GM19193 (cell line): ENCODE measurements around the gene HERPUD1.

Experiments
- POLR2A ChIP-seq: IDR thresholded peaks from 4 replicates; pipeline ENCODE4 v1.6.1; 2011; ENCODE audit not compliant: insufficient read depth, insufficient read length; ENCODE audit errors: extremely low read depth

HERPUD1 gene

DNA sequence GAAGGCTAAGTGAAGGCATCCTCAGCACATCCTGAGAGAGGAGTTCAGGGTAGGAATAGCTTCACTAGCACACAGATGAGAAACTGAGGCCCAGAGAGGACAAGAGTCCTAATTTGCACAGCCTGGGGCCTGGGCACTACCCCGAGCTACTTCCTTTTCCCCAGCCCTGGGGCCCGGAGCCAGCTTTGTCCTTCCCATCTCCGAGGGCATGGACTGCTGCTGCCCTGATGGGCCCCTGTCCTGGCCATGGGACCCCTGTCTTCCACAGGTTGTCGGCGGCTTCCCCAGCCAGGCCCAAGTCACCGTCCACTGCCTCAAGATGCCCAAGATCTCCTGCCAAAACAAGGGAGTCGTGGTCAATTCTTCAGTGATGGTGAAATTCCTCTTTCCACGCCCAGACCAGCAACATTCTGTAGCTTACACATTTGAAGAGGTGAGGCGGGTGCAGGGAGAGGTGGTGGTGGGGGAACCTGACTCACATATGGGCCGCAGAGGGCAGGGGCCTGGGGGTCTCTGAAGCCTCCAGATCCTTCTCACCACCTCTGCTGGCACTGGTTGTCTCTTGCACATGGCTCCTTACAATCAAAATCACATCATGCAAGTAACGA, 46.0 kb downstream of the HERPUD1 start:
- no peak for TF ChIP-seq POLR2A

DNA sequence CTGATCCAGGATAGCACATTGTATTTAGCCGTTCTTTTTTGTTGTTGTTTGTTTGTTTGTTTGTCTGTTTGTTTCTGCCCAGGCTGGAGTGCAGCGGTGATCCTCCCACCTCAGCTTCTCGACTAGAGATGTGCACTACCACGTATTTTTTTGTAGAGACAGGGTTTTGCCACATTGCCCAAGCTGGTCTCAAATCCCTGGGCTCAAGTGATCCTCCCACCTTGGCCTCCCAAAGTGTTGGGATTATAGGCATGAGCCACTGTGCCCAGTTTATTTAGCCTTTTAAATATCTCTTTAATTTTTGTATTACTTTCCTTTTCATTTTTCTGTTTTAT, 48.2 kb downstream of the HERPUD1 start:
- TF ChIP-seq POLR2A = no peak

DNA sequence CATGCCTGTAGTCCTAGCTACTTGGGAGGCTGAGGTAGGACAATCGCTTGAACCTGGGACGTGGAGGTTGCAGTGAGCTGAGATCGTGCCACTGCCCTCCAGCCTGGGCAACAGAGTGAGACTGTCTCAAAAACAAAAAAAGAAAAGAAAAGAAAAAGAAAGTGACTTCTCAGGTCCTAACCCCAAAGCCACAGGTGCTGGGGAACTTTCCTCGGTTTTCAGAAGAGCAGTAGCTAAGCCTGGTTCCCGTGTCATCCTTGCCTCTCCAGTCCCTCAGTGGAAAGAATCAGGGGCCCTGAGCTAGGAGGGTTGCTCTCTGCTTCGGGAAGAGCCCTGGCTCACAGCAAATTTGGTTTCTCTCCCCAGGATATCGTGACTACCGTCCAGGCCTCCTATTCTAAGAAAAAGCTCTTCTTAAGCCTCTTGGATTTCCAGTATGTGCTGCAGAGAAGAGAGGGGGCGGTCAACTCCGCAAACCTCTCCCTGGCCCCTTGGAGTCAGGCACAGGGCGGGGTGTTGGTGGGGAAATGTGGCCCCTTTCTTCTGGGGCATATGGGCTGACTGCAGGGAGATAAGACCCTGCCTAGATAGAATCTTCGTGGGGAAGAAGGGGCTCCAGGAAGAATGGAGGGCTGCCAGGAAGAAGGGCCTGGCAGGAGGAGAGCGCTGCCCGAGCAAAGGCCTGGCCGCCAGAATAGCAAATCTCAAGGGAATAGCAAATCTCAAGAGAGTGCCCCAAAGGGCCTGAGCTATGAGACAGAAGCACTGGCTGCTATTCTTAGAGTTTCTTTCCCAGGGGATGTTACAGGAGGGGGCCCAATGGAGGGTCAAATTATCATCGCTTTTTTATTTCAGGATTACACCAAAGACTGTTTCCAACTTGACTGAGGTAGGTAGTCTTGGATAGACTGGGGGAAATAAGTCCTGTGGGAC, 49.1 kb downstream of the HERPUD1 start:
- no peak for TF ChIP-seq POLR2A

- no peak for TF ChIP-seq POLR2A
Observed at GRCh38 chr16:56981729-56982271, 49.9 kb downstream of the HERPUD1 start.

GRCh38 chr16:56982695-56983094, 50.8 kb downstream of the HERPUD1 start:
- TF ChIP-seq POLR2A = no peak

GRCh38 chr16:56983211-56983751, 51.3 kb downstream of the HERPUD1 start:
- TF ChIP-seq POLR2A = no peak

DNA sequence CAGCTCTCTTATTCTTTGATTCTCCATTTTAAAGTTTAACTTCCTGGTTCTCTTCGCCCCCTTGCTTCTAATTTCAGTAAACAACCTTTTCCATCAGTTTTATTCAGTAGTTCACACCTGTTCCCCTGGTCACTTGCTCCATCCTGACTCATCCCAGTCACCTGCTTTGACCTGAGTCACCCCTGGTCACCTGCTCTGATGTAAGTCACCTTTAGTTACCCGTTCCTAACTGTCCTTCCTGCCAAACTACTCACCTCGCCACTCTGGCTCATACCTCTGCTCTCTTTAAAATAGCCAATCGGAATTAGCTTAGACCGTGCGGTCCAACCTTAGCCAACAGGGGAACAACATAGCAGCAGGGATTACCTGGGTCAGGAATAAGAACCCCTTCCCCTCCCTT, 52.7 kb downstream of the HERPUD1 start:
- TF ChIP-seq POLR2A = no peak

DNA sequence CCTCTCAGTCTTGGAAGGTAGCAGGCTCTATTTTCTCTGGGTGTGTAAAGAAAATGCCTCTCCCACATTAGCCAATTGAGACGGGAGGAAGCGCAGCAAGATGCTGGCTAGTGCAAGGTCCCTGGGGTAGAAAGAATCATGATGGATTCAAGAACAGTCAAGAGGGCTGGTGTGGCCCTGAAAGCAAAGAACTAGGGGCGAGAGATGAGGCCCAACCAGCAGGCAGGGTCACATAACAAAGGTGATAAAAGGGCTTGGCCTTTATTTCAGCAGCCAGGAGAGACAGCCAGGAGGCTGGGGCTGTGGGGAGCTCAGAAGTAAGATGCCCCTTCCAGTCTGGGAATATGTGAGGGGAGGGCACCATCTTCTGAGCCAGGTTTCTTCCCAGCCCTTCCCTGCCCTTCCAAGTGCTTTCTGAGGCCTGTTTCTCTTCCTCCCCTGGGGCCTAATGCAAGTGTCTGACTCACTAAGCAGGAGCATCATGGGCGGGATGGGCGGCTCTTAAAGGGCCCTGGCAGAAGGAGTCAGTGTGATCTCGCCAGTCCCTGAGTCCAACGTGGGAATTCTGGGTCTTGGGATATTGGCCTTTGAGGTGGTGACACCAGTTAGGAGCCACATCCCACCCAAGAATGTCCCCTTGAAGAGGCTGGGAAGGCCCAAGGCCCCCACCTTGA, 53.5 kb downstream of the HERPUD1 start:
- TF ChIP-seq POLR2A = no peak

DNA sequence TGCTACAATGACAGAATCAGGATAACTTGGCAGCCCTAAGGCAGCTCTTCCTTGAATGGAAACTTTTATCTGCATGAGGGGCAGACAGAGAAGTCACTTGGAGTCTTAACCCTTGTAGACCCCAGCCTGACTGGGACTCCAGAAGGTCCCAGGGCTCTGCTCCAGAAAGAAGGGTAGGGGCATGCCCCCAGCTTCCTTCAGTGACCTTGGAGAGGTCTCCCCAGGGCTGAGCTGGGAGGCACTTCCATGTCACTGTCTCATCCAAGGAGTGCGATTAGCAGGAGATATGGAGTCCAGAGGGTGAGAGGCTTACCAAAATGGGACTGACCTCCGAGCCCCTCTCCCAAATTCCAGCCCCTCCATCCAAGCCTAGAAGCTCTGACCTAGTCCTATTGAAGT, 54.0 kb downstream of the HERPUD1 start:
- no peak for TF ChIP-seq POLR2A

- no peak for TF ChIP-seq POLR2A
Observed at GRCh38 chr16:56986361-56986760, 54.4 kb downstream of the HERPUD1 start.

DNA sequence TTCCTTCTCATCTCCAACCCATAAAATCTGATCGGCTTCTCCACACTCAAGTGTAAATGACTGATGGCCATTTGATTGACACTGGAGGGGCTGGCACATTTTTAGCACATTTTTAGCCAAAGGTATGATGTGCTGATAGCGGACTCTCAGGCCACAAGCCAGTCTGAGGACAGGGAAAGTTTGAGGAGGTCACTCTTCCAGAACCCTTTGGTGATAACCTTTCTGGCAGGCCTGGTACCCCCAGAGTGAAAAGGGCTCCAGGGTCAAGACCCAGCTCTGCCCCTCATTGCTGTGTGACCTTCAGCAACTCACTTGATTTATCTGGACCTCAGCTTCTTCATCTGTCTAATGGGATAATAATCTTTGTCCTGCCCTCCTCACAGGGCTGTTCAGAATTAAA, 55.8 kb downstream of the HERPUD1 start:
- TF ChIP-seq POLR2A = no peak

- no peak for TF ChIP-seq POLR2A
Observed at GRCh38 chr16:56988161-56988947, 56.4 kb downstream of the HERPUD1 start.

GRCh38 chr16:56988948-56989945, 57.3 kb downstream of the HERPUD1 start, which contains the start of gene NLRC5:
NLRC5 (plus strand) TSS chr16:56989557; CDS start chr16:57020713, 31,156 bp downstream.
- peak; percentile 83 for TF ChIP-seq POLR2A
